WTC11 (cell line): ENCODE data around the gene LRRC74A. TPM values are rescaled to one million over a fixed set of nuclear protein-coding genes. Genes with fewer than 3 reads are reported as not detected.

Source experiments
- ATAC-seq: fragments of 200-7000 bp; cut with Tn5 transposase; 2 replicates; pipeline ENCODE4 v1.10.0; 2021; ENCODE audit warnings: mild to moderate bottlenecking, moderate library complexity
- CTCF ChIA-PET: fragments of 300-600 bp; sonication (Branson Sonifier 250); formaldehyde crosslinking; loops from one replicate; lab custom pipeline; 2021; ENCODE audit warnings: antibody characterized with exemption; lab: Charles Lee
- POLR2A ChIA-PET: fragments of 350-600 bp; sonication (Branson Sonifier 250); formaldehyde crosslinking; loops from one replicate; lab custom pipeline; 2021; ENCODE audit warnings: antibody characterized with exemption; lab: Charles Lee
- DNase-seq: peaks from one replicate; pipeline ENCODE4 v3.0.0; 2021; ENCODE audit warnings: low spot score
- H3K27ac Mint-ChIP-seq: 2 replicates; pipeline ENCODE4 v1.8.0; 2021; ENCODE audit warnings: mixed read lengths
- H3K27me3 Mint-ChIP-seq: 2 replicates; pipeline ENCODE4 v1.8.0; 2021; ENCODE audit warnings: low read depth, mild to moderate bottlenecking, moderate library complexity, mixed read lengths
- H3K36me3 Mint-ChIP-seq: 2 replicates; pipeline ENCODE4 v1.8.0; 2021; ENCODE audit warnings: mixed read lengths
- H3K4me1 Mint-ChIP-seq: 2 replicates; pipeline ENCODE4 v1.8.0; 2022; ENCODE audit warnings: mixed read lengths
- H3K4me3 Mint-ChIP-seq: 2 replicates; pipeline ENCODE4 v1.8.0; 2021; ENCODE audit warnings: mild to moderate bottlenecking, moderate library complexity, mixed read lengths
- H3K9me3 Mint-ChIP-seq: 2 replicates; pipeline ENCODE4 v1.8.0; 2021; ENCODE audit warnings: mixed read lengths
- CBFB ChIP-seq: sonication (generic); formaldehyde crosslinking; IDR thresholded peaks from 2 replicates; pipeline ENCODE4 v1.8.1; 2022; ENCODE audit warnings: mild to moderate bottlenecking, low read depth, missing genetic modification reagents
- GTF2I ChIP-seq: fragments of 250-450 bp; sonication (Bioruptor Pico); conservative IDR thresholded peaks from 2 replicates; pipeline ENCODE4 v1.4.0; 2021; ENCODE audit warnings: mild to moderate bottlenecking
- NR2C2 ChIP-seq: sonication (generic); formaldehyde crosslinking; IDR thresholded peaks from 2 replicates; pipeline ENCODE4 v1.8.0; 2022; ENCODE audit warnings: mild to moderate bottlenecking, missing genetic modification reagents
- SP1 ChIP-seq: sonication (generic); formaldehyde crosslinking; conservative IDR thresholded peaks from 2 replicates; pipeline ENCODE4 v1.8.1; 2022; ENCODE audit warnings: missing genetic modification reagents
- TEAD1 ChIP-seq: sonication (generic); formaldehyde crosslinking; IDR thresholded peaks from 2 replicates; pipeline ENCODE4 v1.8.0; 2022; ENCODE audit warnings: mild to moderate bottlenecking, missing genetic modification reagents
- ZNF317 ChIP-seq: sonication (generic); formaldehyde crosslinking; IDR thresholded peaks from 2 replicates; pipeline ENCODE4 v1.8.1; 2023; ENCODE audit warnings: low read depth, mild to moderate bottlenecking, moderate library complexity, missing genetic modification reagents, borderline replicate concordance
- ZNF671 ChIP-seq: fragments of 250-450 bp; sonication (Bioruptor Pico); IDR thresholded peaks from 2 replicates; pipeline ENCODE4 v1.8.0; 2021; ENCODE audit warnings: mild to moderate bottlenecking
- total RNA-seq: library from RNA; stranded (reverse); gene quantifications from 3 replicates; pipeline ENCODE4 v1.2.3, GENCODE V29; 2021
- TF ChIP-seq, protein P1 (sequence below): fragments of 250-450 bp; sonication (Bioruptor Pico); IDR thresholded peaks from 2 replicates; pipeline ENCODE4 v1.9.0; 2021; ENCODE audit warnings: moderate library complexity, mild to moderate bottlenecking, inconsistent platforms, borderline replicate concordance
- TF ChIP-seq, protein P2 (sequence below): fragments of 200-600 bp; IDR thresholded peaks from 2 replicates; pipeline ENCODE4 v1.8.0; 2022; ENCODE audit warnings: antibody characterized with exemption
- TF ChIP-seq, protein P3 (sequence below): sonication (generic); formaldehyde crosslinking; conservative IDR thresholded peaks from 2 replicates; pipeline ENCODE4 v1.8.1; 2023; ENCODE audit warnings: mild to moderate bottlenecking, low read depth, missing genetic modification reagents, moderate library complexity
- TF ChIP-seq, protein P4 (sequence below): sonication (generic); formaldehyde crosslinking; IDR thresholded peaks from 2 replicates; pipeline ENCODE4 v1.8.0; 2022; ENCODE audit warnings: mild to moderate bottlenecking, missing genetic modification reagents
- TF ChIP-seq, protein P5 (sequence below): fragments of 250-450 bp; sonication (Bioruptor Pico); IDR thresholded peaks from 2 replicates; pipeline ENCODE4 v1.9.0; 2021; ENCODE audit warnings: mild to moderate bottlenecking, borderline replicate concordance
- TF ChIP-seq, protein P6 (sequence below): sonication (generic); formaldehyde crosslinking; IDR thresholded peaks from 2 replicates; pipeline ENCODE4 v1.8.1; 2023; ENCODE audit warnings: mild to moderate bottlenecking, missing genetic modification reagents, moderate library complexity

Gene LRRC74A
- total RNA-seq, 1 experiment from 2014 or later = not detected

DNA sequence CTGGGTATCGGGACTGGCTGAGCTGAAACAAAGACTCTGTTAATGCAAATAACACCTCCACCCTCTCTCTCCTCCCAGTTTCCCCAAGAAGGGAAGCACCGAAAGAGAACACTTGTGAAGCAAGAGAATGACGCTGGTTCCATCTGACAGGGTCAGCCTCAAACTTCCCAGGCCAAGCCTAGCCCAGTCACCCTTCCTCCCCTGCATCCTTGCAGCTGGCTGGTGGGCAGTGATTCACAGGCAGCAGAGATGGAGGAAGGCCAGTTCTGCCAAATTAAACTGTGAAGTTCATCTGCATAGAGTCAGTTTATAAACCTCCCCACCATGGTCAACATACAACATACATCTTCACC is 2.8 kb downstream of the LRRC74A start (continued):
- TF ChIP-seq, protein P1, sequence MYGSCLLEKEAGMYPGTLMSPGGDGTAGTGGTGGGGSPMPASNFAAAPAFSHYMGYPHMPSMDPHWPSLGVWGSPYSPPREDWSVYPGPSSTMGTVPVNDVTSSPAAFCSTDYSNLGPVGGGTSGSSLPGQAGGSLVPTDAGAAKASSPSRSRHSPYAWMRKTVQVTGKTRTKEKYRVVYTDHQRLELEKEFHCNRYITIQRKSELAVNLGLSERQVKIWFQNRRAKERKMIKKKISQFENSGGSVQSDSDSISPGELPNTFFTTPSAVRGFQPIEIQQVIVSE (CRISPR knock-in tag) = no peak
- TF ChIP-seq TEAD1 = no peak
- TF ChIP-seq CBFB (CRISPR knock-in tag) = no peak
- TF ChIP-seq, protein P2, sequence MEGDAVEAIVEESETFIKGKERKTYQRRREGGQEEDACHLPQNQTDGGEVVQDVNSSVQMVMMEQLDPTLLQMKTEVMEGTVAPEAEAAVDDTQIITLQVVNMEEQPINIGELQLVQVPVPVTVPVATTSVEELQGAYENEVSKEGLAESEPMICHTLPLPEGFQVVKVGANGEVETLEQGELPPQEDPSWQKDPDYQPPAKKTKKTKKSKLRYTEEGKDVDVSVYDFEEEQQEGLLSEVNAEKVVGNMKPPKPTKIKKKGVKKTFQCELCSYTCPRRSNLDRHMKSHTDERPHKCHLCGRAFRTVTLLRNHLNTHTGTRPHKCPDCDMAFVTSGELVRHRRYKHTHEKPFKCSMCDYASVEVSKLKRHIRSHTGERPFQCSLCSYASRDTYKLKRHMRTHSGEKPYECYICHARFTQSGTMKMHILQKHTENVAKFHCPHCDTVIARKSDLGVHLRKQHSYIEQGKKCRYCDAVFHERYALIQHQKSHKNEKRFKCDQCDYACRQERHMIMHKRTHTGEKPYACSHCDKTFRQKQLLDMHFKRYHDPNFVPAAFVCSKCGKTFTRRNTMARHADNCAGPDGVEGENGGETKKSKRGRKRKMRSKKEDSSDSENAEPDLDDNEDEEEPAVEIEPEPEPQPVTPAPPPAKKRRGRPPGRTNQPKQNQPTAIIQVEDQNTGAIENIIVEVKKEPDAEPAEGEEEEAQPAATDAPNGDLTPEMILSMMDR = no peak
- no peak for TF ChIP-seq SP1 (CRISPR knock-in tag)
- TF ChIP-seq, protein P3, sequence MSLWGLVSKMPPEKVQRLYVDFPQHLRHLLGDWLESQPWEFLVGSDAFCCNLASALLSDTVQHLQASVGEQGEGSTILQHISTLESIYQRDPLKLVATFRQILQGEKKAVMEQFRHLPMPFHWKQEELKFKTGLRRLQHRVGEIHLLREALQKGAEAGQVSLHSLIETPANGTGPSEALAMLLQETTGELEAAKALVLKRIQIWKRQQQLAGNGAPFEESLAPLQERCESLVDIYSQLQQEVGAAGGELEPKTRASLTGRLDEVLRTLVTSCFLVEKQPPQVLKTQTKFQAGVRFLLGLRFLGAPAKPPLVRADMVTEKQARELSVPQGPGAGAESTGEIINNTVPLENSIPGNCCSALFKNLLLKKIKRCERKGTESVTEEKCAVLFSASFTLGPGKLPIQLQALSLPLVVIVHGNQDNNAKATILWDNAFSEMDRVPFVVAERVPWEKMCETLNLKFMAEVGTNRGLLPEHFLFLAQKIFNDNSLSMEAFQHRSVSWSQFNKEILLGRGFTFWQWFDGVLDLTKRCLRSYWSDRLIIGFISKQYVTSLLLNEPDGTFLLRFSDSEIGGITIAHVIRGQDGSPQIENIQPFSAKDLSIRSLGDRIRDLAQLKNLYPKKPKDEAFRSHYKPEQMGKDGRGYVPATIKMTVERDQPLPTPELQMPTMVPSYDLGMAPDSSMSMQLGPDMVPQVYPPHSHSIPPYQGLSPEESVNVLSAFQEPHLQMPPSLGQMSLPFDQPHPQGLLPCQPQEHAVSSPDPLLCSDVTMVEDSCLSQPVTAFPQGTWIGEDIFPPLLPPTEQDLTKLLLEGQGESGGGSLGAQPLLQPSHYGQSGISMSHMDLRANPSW (CRISPR knock-in tag) = no peak
- TF ChIP-seq, protein P4, sequence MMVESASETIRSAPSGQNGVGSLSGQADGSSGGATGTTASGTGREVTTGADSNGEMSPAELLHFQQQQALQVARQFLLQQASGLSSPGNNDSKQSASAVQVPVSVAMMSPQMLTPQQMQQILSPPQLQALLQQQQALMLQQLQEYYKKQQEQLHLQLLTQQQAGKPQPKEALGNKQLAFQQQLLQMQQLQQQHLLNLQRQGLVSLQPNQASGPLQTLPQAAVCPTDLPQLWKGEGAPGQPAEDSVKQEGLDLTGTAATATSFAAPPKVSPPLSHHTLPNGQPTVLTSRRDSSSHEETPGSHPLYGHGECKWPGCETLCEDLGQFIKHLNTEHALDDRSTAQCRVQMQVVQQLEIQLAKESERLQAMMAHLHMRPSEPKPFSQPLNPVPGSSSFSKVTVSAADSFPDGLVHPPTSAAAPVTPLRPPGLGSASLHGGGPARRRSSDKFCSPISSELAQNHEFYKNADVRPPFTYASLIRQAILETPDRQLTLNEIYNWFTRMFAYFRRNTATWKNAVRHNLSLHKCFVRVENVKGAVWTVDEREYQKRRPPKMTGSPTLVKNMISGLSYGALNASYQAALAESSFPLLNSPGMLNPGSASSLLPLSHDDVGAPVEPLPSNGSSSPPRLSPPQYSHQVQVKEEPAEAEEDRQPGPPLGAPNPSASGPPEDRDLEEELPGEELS = no peak
- TF ChIP-seq, protein P5, sequence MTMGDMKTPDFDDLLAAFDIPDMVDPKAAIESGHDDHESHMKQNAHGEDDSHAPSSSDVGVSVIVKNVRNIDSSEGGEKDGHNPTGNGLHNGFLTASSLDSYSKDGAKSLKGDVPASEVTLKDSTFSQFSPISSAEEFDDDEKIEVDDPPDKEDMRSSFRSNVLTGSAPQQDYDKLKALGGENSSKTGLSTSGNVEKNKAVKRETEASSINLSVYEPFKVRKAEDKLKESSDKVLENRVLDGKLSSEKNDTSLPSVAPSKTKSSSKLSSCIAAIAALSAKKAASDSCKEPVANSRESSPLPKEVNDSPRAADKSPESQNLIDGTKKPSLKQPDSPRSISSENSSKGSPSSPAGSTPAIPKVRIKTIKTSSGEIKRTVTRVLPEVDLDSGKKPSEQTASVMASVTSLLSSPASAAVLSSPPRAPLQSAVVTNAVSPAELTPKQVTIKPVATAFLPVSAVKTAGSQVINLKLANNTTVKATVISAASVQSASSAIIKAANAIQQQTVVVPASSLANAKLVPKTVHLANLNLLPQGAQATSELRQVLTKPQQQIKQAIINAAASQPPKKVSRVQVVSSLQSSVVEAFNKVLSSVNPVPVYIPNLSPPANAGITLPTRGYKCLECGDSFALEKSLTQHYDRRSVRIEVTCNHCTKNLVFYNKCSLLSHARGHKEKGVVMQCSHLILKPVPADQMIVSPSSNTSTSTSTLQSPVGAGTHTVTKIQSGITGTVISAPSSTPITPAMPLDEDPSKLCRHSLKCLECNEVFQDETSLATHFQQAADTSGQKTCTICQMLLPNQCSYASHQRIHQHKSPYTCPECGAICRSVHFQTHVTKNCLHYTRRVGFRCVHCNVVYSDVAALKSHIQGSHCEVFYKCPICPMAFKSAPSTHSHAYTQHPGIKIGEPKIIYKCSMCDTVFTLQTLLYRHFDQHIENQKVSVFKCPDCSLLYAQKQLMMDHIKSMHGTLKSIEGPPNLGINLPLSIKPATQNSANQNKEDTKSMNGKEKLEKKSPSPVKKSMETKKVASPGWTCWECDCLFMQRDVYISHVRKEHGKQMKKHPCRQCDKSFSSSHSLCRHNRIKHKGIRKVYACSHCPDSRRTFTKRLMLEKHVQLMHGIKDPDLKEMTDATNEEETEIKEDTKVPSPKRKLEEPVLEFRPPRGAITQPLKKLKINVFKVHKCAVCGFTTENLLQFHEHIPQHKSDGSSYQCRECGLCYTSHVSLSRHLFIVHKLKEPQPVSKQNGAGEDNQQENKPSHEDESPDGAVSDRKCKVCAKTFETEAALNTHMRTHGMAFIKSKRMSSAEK (CRISPR knock-in tag) = no peak

DNA sequence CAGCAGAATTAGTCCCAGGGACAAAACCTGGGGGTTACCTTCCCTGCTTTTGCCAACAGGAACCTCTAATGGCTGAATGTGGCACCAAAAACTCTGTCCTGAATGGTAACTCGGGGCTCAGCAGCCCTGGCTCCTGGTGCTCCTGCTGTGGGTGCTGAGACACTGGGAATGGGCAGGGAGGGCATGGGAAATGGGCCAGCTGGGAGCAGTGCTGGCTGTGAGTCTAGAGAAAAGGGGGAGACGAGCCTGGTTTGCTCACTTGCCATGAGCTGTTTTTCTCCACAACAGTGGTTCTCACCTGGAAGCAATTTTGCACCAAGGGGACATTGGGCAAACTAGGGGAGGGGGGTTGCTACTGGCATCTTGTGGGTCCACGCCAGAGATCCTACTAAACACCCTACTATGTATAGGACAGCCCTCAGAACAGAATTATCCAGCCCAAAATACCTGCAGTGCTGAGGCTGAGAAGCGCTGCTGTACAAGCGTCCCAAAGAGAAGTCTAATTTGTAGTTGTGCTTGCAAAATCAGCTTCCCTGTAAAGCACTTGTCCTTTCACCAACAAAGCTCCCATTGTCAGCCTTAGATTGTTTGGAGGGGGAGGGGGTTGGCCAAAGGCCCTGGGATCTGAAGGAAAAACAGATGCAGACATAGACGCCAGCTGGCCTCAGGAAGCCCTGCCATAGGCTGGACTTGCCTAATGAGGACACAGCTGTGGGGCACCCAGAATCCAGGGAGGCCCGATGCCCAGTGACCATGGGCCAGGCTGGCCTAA is 3.6 kb downstream of the LRRC74A start:
- Mint-ChIP-seq H3K27ac (no peak overlapping the region), H3K9me3 (peaks cover 3% of the 10 kb centered on the region), H3K4me1 (peaks cover 26% of the 10 kb centered on the region), H3K36me3 (no peaks in the 10 kb centered on the region), H3K4me3 (no peak overlapping the region), H3K27me3 (no peaks in the 10 kb centered on the region; the same call in 1 of the 2 replicates)
- no peak; the same call in 1 of the 2 replicates for ATAC-seq
- POLR2A ChIA-PET = no interaction called here
- DNase-seq = no peak
- CTCF ChIA-PET = interaction anchor here (0.9 to 3.4 kb wide), 5 partner anchors 19 to 49 kb away, joined by 3 to 15 read pairs (median 3); no protein-coding TSS in a partner anchor
- TF ChIP-seq, protein P6, sequence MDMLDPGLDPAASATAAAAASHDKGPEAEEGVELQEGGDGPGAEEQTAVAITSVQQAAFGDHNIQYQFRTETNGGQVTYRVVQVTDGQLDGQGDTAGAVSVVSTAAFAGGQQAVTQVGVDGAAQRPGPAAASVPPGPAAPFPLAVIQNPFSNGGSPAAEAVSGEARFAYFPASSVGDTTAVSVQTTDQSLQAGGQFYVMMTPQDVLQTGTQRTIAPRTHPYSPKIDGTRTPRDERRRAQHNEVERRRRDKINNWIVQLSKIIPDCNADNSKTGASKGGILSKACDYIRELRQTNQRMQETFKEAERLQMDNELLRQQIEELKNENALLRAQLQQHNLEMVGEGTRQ (CRISPR knock-in tag) = no peak
- TF ChIP-seq GTF2I (CRISPR knock-in tag) (no peak), ZNF317 (CRISPR knock-in tag) (no peak), NR2C2 (CRISPR knock-in tag) (0 out of 2 replicates have a peak, but pooled peaks have one; percentile 27), ZNF671 (CRISPR knock-in tag) (no peak)
